Measurements from ENCODE around the gene MTMR12.

The MTMR12 gene

DNA sequence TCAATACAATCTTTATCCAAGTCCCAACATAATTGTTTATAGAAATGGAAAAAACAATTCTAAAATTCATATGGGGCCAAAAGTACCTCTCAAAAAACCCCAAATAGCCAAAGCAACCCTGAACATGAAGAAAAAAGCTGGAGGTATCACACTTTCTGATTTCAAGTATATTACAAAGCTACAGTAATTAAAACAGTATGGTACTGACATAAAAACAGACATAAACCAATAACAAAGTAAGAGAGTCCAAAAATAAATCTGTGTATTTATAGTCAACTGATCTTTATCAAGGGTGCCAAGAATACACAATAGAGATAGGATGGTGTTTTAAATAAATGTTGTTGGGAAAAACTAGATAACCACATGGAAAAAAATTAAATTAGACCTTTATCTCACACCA, 125.1 kb downstream of the MTMR12 start:
- no peak for DNase-seq

- DNase-seq, result no peak
Observed at GRCh38 chr5:32182463-32183063, 130.2 kb downstream of the MTMR12 start.
